A673 (cell line): ENCODE measurements around the gene ENOPH1.

ENCODE experiments used
- EZH2 ChIP-seq: fragments of 200-600 bp; sonication (generic); IDR thresholded peaks from 2 replicates; pipeline ENCODE4 v1.6.1; 2017; ENCODE audit warnings: borderline replicate concordance, low read depth, mild to moderate bottlenecking, mixed read lengths, antibody characterized with exemption, low read length; ENCODE audit not compliant: poor library complexity, severe bottlenecking
- TF ChIP-seq, protein P1 (sequence below): fragments of 300-800, 200-600 bp; sonication (generic); conservative IDR thresholded peaks from 2 replicates; pipeline ENCODE4 v1.5.1; 2017; ENCODE audit warnings: low read depth, mild to moderate bottlenecking, antibody characterized with exemption, low read length, moderate library complexity, mixed read lengths

DNA sequence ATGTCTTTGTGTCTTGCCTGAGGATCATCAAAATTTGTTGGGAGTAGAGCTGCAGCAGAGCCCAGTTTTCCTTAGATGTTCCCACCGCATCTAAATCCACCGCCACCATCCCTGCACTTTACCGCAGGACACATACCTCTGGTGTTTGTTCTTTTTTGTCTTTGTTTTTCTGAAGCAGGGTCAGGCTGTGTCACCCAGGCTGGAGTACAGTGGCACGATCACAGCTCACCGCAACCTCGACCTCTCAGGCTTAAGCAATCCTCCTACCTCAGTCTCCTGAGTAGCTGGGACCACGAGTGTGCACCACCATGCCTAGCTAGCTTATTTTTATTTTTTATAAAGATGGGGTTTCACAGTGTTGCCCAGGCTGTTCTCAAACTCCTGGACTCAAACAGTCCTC lies 4.6 kb downstream of the ENOPH1 start:
- TF ChIP-seq, protein P1, sequence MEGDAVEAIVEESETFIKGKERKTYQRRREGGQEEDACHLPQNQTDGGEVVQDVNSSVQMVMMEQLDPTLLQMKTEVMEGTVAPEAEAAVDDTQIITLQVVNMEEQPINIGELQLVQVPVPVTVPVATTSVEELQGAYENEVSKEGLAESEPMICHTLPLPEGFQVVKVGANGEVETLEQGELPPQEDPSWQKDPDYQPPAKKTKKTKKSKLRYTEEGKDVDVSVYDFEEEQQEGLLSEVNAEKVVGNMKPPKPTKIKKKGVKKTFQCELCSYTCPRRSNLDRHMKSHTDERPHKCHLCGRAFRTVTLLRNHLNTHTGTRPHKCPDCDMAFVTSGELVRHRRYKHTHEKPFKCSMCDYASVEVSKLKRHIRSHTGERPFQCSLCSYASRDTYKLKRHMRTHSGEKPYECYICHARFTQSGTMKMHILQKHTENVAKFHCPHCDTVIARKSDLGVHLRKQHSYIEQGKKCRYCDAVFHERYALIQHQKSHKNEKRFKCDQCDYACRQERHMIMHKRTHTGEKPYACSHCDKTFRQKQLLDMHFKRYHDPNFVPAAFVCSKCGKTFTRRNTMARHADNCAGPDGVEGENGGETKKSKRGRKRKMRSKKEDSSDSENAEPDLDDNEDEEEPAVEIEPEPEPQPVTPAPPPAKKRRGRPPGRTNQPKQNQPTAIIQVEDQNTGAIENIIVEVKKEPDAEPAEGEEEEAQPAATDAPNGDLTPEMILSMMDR = no peak
- no peak for TF ChIP-seq EZH2
